ELF-1 (cell line): ENCODE results near the gene BET1.
"Not testable (repeated sequence)": the region's sequence is repeated elsewhere in the genome, so short reads cannot be mapped to it uniquely, and the experiment has no call there.

Experiments used
- DNase-seq: peaks from one replicate; pipeline ENCODE4 v3.0.0-alpha.2; 2016; ENCODE audit warnings: low read depth, low spot score

Gene BET1, protein sequence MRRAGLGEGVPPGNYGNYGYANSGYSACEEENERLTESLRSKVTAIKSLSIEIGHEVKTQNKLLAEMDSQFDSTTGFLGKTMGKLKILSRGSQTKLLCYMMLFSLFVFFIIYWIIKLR

GRCh38 chr7:94004024-94004951 is at the start of gene BET1:
BET1 (minus strand) TSS chr7:94004355; CDS start chr7:94004216, 139 bp downstream.
- DNase-seq, result peak; percentile 96

DNA sequence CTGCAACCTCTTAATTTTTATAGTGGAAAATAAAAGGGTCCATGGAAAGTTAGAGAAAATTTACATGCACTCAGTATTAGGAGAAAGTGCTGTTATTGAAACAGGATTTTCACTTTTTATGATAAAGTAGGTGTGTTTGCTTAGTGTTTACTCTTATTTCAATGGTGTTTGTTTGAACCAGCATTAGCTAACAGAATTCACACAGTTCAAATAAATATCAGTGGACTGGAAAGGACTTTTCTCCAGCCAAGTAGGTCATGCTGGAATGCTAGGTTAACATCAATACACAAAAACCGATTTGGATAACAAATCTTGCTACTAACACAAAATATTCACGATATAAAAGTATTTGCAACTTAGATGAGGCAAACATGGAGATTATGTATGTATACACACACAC is 49.4 kb upstream of the BET1 start:
- DNase-seq, result no peak

DNA sequence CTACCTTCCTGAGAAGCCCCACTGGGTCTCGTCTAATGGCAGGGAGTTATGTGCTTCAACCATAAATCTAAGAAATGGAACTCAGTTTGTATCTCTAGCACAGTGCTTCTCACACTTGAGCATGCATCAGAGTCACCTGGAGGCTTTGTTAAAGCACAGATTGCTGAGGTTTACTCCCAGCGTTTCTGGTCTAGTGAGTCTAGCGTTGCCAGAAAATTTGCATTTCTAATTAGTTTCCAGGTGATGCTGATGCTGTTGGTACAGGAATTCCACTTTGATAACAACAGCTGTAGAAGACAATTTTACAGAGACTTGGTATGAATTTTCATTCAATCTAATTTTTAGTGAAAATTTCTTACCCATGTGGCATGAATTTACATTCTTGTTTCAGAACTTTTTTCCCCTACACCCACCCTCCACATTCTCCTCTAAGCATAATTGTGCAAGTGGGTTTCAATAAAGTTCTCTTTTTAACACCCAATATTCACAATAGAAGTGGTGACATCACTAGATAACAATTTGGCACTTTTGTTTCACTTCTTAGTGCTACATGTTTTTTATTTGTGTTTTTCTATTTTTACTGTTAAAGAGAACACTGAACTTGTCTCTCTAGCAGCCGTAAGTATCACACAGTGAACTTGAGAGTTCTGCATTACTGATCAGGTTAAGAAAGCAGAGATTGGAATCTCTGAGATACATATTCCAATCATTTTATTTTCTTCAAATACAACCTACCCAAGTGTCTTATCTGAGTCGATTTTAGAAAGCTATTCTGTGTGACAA is 48.4 kb upstream of the BET1 start:
- no peak for DNase-seq

DNA sequence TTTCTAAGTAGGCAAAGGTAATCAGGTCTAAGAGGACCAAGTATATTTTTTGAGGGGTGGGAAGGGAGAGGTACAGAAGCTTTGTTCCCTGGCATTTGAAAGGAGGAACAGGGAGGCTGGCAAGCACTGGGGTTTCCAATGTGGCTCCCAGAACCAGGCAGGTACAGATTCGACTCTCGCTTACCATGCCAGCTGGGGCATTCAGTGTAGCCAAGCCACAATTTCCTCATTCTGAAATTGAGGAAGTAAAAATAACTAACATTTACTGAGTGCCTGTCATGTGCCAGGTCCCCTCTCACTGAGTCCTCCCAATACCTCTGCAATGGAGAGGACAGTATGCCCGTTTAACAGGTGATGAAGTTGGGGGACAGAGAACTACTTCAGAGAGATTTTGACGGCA is 45.9 kb upstream of the BET1 start:
- no peak for DNase-seq

DNA sequence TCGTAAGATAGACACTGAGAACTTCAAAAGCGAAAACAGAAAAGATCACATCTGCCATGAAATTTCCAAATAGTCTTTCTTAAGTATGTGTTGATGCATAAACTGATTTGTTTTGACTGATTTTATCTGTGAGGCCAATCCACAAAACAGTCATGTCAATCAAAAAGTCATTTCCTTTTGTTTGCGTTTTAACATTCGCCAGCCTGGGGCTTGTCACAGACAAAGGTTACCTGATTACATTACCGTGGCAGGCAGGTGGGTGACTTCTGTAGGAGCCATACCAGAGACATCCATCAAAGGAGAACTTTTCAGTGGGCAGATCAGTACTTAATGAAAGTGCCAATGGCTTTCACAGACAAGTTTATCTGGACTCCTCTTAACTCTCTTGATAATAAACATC is 45.5 kb upstream of the BET1 start:
- peak; percentile 38 for DNase-seq

GRCh38 chr7:94048755-94049154 is 44.6 kb upstream of the BET1 start:
- DNase-seq, result no peak

GRCh38 chr7:94047956-94048355 is 43.8 kb upstream of the BET1 start:
- DNase-seq, result no peak

DNA sequence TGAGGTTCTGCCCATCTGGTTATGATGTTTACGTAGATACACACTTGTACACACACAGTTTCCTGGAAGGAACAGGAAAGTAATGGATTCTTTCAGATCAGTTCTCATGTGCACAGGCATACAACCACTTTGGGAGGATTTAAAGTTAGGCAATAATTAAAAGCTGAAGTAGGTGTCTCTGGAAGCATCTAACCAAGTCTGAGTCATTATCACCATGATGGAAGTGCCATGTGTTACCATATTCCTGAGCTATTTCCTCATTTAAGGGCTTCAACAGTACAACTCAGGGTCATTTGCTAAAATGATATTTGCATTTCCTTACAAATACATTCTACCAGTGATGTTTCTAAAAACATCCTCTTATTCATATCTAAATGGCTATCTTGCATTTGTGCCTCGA is 41.4 kb upstream of the BET1 start:
- no peak for DNase-seq

DNA sequence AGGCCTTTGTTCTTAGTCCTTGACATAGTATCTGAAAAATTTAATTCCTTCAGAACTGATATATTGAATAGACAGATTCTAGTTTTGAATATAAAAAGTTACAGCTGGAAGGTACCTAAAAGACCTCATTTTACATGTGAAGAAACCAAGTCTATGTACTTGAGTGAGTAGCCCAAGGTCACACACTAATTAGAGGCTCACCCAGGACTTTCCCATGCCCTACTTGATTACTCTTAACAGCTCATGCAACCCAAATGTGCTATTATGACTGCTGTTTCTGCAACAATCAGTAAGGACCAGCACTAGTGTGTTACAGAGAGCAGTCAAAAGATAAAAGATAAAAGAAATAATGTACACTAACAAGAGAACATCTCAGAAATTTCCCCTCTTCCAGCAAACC is 40.7 kb upstream of the BET1 start:
- DNase-seq, result no peak

DNA sequence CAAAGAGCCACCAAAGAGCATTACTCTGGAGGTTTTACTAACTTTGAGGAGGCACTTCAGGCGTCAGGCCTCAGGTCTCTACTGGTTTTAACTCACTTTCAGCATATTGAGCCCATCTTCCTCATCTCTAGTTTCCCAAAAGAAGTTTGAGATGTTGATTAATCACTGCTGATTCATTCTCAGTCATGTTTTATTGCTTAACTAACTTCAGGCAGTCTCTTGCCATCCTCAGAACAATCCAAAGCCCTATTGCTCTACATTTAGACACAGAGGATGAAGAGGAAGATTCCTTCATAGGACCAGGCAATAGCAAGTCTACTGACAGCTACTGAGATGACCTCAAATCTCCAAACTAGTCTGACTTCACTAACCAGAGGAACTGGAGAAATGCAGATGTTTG is 39.1 kb upstream of the BET1 start:
- no peak for DNase-seq

DNA sequence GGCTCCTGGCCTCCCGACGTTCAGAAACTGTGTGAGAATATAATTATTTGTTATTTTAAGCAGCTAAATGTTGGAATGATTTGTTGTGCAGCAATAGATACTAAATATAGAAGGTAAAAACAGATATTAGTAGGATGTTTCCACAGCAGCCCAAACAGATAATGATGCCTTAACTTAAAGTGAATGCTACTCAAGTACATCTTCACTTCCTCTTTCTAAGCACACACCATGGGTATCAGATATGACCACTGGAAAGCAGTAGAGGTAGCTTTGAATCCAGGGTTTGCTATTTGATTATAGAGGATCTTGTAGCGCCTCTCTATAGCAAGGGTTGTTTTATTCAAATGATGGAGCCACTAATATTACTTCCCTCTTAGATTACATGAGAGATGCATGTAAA is 38.2 kb upstream of the BET1 start:
- no peak for DNase-seq

- DNase-seq, result no peak
Observed at GRCh38 chr7:94041529-94041928, 37.4 kb upstream of the BET1 start.

GRCh38 chr7:94040254-94040653 is 36.1 kb upstream of the BET1 start:
- DNase-seq, result peak; percentile 50

DNA sequence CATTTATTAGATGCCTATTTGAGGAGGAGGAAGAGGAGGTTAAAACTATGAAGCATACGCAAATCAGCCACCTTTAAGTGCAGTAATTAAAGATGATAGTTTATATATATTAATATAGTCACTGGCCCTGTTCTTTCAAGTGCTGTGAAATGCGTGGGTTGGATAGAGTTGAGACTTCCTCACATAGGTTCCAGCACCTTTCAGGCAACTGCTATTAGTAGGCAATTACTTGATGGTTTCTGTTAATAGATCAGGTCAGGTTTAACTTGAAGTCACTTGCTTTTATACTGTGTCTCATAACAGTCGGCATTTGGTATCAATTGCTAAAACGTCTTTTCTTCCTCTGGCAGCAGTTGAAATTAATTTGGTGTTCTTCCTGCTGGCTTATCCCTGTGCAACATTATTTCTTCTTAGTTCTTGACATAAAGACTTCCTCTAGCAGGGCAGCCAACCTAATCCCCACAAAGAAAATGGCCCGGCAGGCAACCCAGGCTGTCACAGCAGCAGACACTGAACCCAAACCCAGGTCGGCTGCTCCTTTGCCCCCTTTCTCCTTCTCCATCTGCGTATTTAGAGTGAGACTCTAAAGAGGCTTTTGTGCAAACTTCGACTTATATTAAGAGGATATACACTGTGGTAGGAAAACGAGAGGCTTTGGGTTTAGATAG is 35.3 kb upstream of the BET1 start:
- DNase-seq, result peak; percentile 4

- DNase-seq, result no peak
Observed at GRCh38 chr7:94031865-94032264, 27.7 kb upstream of the BET1 start.

- no peak for DNase-seq
Observed at GRCh38 chr7:94030634-94031033, 26.5 kb upstream of the BET1 start.

GRCh38 chr7:94029976-94030375 is 25.8 kb upstream of the BET1 start:
- no peak for DNase-seq

DNA sequence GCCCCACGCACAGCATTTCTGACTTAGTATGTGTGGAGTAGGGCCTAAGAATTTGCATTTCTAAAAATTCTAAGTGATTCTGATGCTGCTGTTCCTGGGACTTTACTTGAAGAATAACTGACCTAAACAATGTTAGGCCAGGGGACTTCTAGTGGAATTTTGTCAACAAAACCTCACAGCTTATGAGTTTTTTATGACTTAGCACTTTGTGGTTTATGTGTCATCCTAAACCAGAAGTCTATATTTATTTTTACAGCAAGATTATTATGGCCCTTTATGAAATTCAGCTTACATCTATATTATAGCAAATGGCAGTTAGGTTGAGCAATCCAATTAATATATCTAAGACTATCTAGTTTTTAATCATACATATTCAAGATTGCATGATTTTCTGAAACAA is 24.6 kb upstream of the BET1 start:
- no peak for DNase-seq

- not testable (repeated sequence) for DNase-seq
Observed at GRCh38 chr7:94026619-94027018, 22.5 kb upstream of the BET1 start.

- no peak for DNase-seq
Observed at GRCh38 chr7:94022550-94022949, 18.4 kb upstream of the BET1 start.

- no peak for DNase-seq
Observed at GRCh38 chr7:94016786-94017185, 12.6 kb upstream of the BET1 start.

GRCh38 chr7:94015538-94015937 is 11.4 kb upstream of the BET1 start:
- DNase-seq, result no peak
